ENCODE data around the gene ZC3HAV1.
A peak's percentile ranks its signal among the peaks of the same experiment; 100 is the strongest.
"Not testable (repeated sequence)": the region's sequence is repeated elsewhere in the genome, so short reads cannot be mapped to it uniquely, and the experiment has no call there.

The ZC3HAV1 gene

GRCh38 chr7:139084709-139085108 lies 24.8 kb downstream of the ZC3HAV1 start:
- H3K9me3 ChIP-seq (ENCODE audit: control insufficient read depth, low read length), result no peaks in the 10 kb centered on the region

GRCh38 chr7:139081584-139081983 lies 27.9 kb downstream of the ZC3HAV1 start:
- H3K9me3 ChIP-seq (ENCODE audit: control insufficient read depth, low read length), result no peaks in the 10 kb centered on the region
- H3K27me3 ChIP-seq (replicated peaks; ENCODE audit: control insufficient read depth, insufficient read depth, low read length), result no peaks in the 10 kb centered on the region
- no peak for DNase-seq (ENCODE audit: low read depth)
- H3K9ac ChIP-seq (ENCODE audit: low read length), result no peak overlapping the region
- no peaks in the 10 kb centered on the region for H3K4me1 ChIP-seq (ENCODE audit: control insufficient read depth, insufficient read depth, low read length)
- H3K4me3 ChIP-seq (ENCODE audit: low read length), result no peak overlapping the region
- H3K36me3 ChIP-seq (ENCODE audit: control insufficient read depth, insufficient read depth, low read length, severe bottlenecking), result peaks cover 72% of the 10 kb centered on the region

More at GRCh38 chr7:139084709-139085108, 24.8 kb downstream of the ZC3HAV1 start:
- no peak overlapping the region for H3K4me3 ChIP-seq (ENCODE audit: low read length)
- H3K27me3 ChIP-seq (replicated peaks; ENCODE audit: control insufficient read depth, insufficient read depth, low read length), result no peaks in the 10 kb centered on the region
- no peak for DNase-seq (ENCODE audit: low read depth)
- no peaks in the 10 kb centered on the region for H3K4me1 ChIP-seq (ENCODE audit: control insufficient read depth, insufficient read depth, low read length)
- no peak overlapping the region for H3K9ac ChIP-seq (ENCODE audit: low read length)
- H3K36me3 ChIP-seq (ENCODE audit: control insufficient read depth, insufficient read depth, low read length, severe bottlenecking), result peaks cover 73% of the 10 kb centered on the region

- Histone ChIP-seq H3K9me3 (ENCODE audit: control insufficient read depth, low read length) (no peaks in the 10 kb centered on the region), H3K4me3 (ENCODE audit: low read length) (no peak overlapping the region), H3K36me3 (ENCODE audit: control insufficient read depth, insufficient read depth, low read length, severe bottlenecking) (peaks cover 75% of the 10 kb centered on the region), H3K9ac (ENCODE audit: low read length) (no peak overlapping the region), H3K27me3 (replicated peaks; ENCODE audit: control insufficient read depth, insufficient read depth, low read length) (no peaks in the 10 kb centered on the region), H3K4me1 (ENCODE audit: control insufficient read depth, insufficient read depth, low read length) (no peaks in the 10 kb centered on the region)
- DNase-seq (ENCODE audit: low read depth), result no peak
Measured at GRCh38 chr7:139080905-139081304, 28.6 kb downstream of the ZC3HAV1 start.

- Histone ChIP-seq H3K27me3 (replicated peaks; ENCODE audit: control insufficient read depth, insufficient read depth, low read length) (no peaks in the 10 kb centered on the region), H3K9ac (ENCODE audit: low read length) (no peak overlapping the region), H3K4me1 (ENCODE audit: control insufficient read depth, insufficient read depth, low read length) (peaks cover under 1% of the 10 kb centered on the region), H3K4me3 (ENCODE audit: low read length) (no peak overlapping the region), H3K9me3 (ENCODE audit: control insufficient read depth, low read length) (no peaks in the 10 kb centered on the region), H3K36me3 (ENCODE audit: control insufficient read depth, insufficient read depth, low read length, severe bottlenecking) (peaks cover 72% of the 10 kb centered on the region)
- DNase-seq (ENCODE audit: low read depth), result no peak
Measured at GRCh38 chr7:139079861-139080260, 29.7 kb downstream of the ZC3HAV1 start.

- H3K4me3 ChIP-seq (ENCODE audit: low read length), result no peak overlapping the region
- H3K27me3 ChIP-seq (replicated peaks; ENCODE audit: control insufficient read depth, insufficient read depth, low read length), result no peaks in the 10 kb centered on the region
- H3K36me3 ChIP-seq (ENCODE audit: control insufficient read depth, insufficient read depth, low read length, severe bottlenecking), result peaks cover 66% of the 10 kb centered on the region
- no peak overlapping the region for H3K9ac ChIP-seq (ENCODE audit: low read length)
- no peaks in the 10 kb centered on the region for H3K9me3 ChIP-seq (ENCODE audit: control insufficient read depth, low read length)
- no peak for DNase-seq (ENCODE audit: low read depth)
- H3K4me1 ChIP-seq (ENCODE audit: control insufficient read depth, insufficient read depth, low read length), result peaks cover 3% of the 10 kb centered on the region
Measured at GRCh38 chr7:139078911-139079310, 30.6 kb downstream of the ZC3HAV1 start.

GRCh38 chr7:139078399-139078798 lies 31.1 kb downstream of the ZC3HAV1 start:
- peaks cover 68% of the 10 kb centered on the region for H3K36me3 ChIP-seq (ENCODE audit: control insufficient read depth, insufficient read depth, low read length, severe bottlenecking)

GRCh38 chr7:139077706-139078105 lies 31.8 kb downstream of the ZC3HAV1 start:
- DNase-seq (ENCODE audit: low read depth), result not testable (repeated sequence)
- H3K36me3 ChIP-seq (ENCODE audit: control insufficient read depth, insufficient read depth, low read length, severe bottlenecking), result peaks cover 64% of the 10 kb centered on the region

More at GRCh38 chr7:139078399-139078798, 31.1 kb downstream of the ZC3HAV1 start:
- Histone ChIP-seq H3K9ac (ENCODE audit: low read length) (no peak overlapping the region), H3K4me1 (ENCODE audit: control insufficient read depth, insufficient read depth, low read length) (peaks cover 3% of the 10 kb centered on the region), H3K9me3 (ENCODE audit: control insufficient read depth, low read length) (no peaks in the 10 kb centered on the region), H3K27me3 (replicated peaks; ENCODE audit: control insufficient read depth, insufficient read depth, low read length) (no peaks in the 10 kb centered on the region), H3K4me3 (ENCODE audit: low read length) (no peak overlapping the region)
- no peak for DNase-seq (ENCODE audit: low read depth)

GRCh38 chr7:139075871-139076686 lies 33.4 kb downstream of the ZC3HAV1 start:
- Histone ChIP-seq H3K9me3 (ENCODE audit: control insufficient read depth, low read length) (no peaks in the 10 kb centered on the region), H3K36me3 (ENCODE audit: control insufficient read depth, insufficient read depth, low read length, severe bottlenecking) (peaks cover 69% of the 10 kb centered on the region)
- no peak for DNase-seq (ENCODE audit: low read depth)

More at GRCh38 chr7:139077706-139078105, 31.8 kb downstream of the ZC3HAV1 start:
- not testable (repeated sequence) for H3K27me3 ChIP-seq (replicated peaks; ENCODE audit: control insufficient read depth, insufficient read depth, low read length); H3K4me1 ChIP-seq (ENCODE audit: control insufficient read depth, insufficient read depth, low read length); H3K4me3 ChIP-seq (ENCODE audit: low read length); H3K9ac ChIP-seq (ENCODE audit: low read length); H3K9me3 ChIP-seq (ENCODE audit: control insufficient read depth, low read length)

GRCh38 chr7:139075031-139075652 lies 34.4 kb downstream of the ZC3HAV1 start:
- Histone ChIP-seq H3K36me3 (ENCODE audit: control insufficient read depth, insufficient read depth, low read length, severe bottlenecking) (peaks cover 60% of the 10 kb centered on the region), H3K9ac (ENCODE audit: low read length) (peak overlapping the region; percentile 16), H3K27me3 (replicated peaks; ENCODE audit: control insufficient read depth, insufficient read depth, low read length) (no peaks in the 10 kb centered on the region), H3K9me3 (ENCODE audit: control insufficient read depth, low read length) (no peaks in the 10 kb centered on the region), H3K4me3 (ENCODE audit: low read length) (no peak overlapping the region), H3K4me1 (ENCODE audit: control insufficient read depth, insufficient read depth, low read length) (peaks cover 3% of the 10 kb centered on the region)
- peak; percentile 97 for DNase-seq (ENCODE audit: low read depth)

More at GRCh38 chr7:139075871-139076686, 33.4 kb downstream of the ZC3HAV1 start:
- Histone ChIP-seq H3K27me3 (replicated peaks; ENCODE audit: control insufficient read depth, insufficient read depth, low read length) (no peaks in the 10 kb centered on the region), H3K4me3 (ENCODE audit: low read length) (no peak overlapping the region), H3K4me1 (ENCODE audit: control insufficient read depth, insufficient read depth, low read length) (peaks cover 3% of the 10 kb centered on the region), H3K9ac (ENCODE audit: low read length) (no peak overlapping the region)

- Histone ChIP-seq H3K4me1 (ENCODE audit: control insufficient read depth, insufficient read depth, low read length) (peaks cover 3% of the 10 kb centered on the region), H3K36me3 (ENCODE audit: control insufficient read depth, insufficient read depth, low read length, severe bottlenecking) (peaks cover 56% of the 10 kb centered on the region), H3K27me3 (replicated peaks; ENCODE audit: control insufficient read depth, insufficient read depth, low read length) (no peaks in the 10 kb centered on the region), H3K9me3 (ENCODE audit: control insufficient read depth, low read length) (no peaks in the 10 kb centered on the region), H3K9ac (ENCODE audit: low read length) (no peak overlapping the region), H3K4me3 (ENCODE audit: low read length) (no peak overlapping the region)
- no peak for DNase-seq (ENCODE audit: low read depth)
Measured at GRCh38 chr7:139072796-139073195, 36.7 kb downstream of the ZC3HAV1 start.

- no peaks in the 10 kb centered on the region for H3K27me3 ChIP-seq (replicated peaks; ENCODE audit: control insufficient read depth, insufficient read depth, low read length)
- H3K9ac ChIP-seq (ENCODE audit: low read length), result no peak overlapping the region
- H3K4me3 ChIP-seq (ENCODE audit: low read length), result no peak overlapping the region
- peaks cover 54% of the 10 kb centered on the region for H3K36me3 ChIP-seq (ENCODE audit: control insufficient read depth, insufficient read depth, low read length, severe bottlenecking)
- no peaks in the 10 kb centered on the region for H3K9me3 ChIP-seq (ENCODE audit: control insufficient read depth, low read length)
- no peak for DNase-seq (ENCODE audit: low read depth)
- peaks cover 3% of the 10 kb centered on the region for H3K4me1 ChIP-seq (ENCODE audit: control insufficient read depth, insufficient read depth, low read length)
Measured at GRCh38 chr7:139071680-139072079, 37.8 kb downstream of the ZC3HAV1 start.
